Thymus (tissue), 11 donors: ENCODE data around the gene BAZ1B. TPM values are rescaled to one million over a fixed set of nuclear protein-coding genes. Genes with fewer than 3 reads are reported as not detected.
"Not testable (repeated sequence)": the region's sequence is repeated elsewhere in the genome, so short reads cannot be mapped to it uniquely, and the experiment has no call there.

Experiments
- DNase-seq, 9 donors: peaks; one replicate each; pipeline ENCODE4 v3.0.0-alpha.2; 2013; ENCODE audit warnings: low spot score in 9 of 9, low read depth in 6 of 9, missing footprints in 1 of 9
- H3K27ac ChIP-seq, 2 donors: one replicate each; pipeline ENCODE4 v1.5.1; 2013; ENCODE audit warnings: control low read depth in 1 of 2, low read depth in 1 of 2, low read length in 1 of 2, mild to moderate bottlenecking in 1 of 2, moderate library complexity in 1 of 2
- H3K27me3 ChIP-seq, 2 donors: one replicate each; pipeline ENCODE4 v1.5.1; 2013; ENCODE audit warnings: low read length in 1 of 2; ENCODE audit not compliant: control insufficient read depth in 2 of 2, insufficient read depth in 1 of 2
- H3K36me3 ChIP-seq, 2 donors: one replicate each; pipeline ENCODE4 v1.5.1; 2013; ENCODE audit warnings: low read length in 1 of 2, mild to moderate bottlenecking in 1 of 2, moderate library complexity in 1 of 2; ENCODE audit not compliant: control insufficient read depth in 2 of 2, insufficient read depth in 2 of 2
- H3K4me1 ChIP-seq, 2 donors: one replicate each; pipeline ENCODE4 v1.5.1; 2013; ENCODE audit warnings: low read length in 2 of 2; ENCODE audit not compliant: control insufficient read depth in 2 of 2, insufficient read depth in 2 of 2
- H3K4me3 ChIP-seq, 2 donors: one replicate each; pipeline ENCODE4 v1.5.1; 2013; ENCODE audit warnings: low read length in 2 of 2, control low read depth in 1 of 2, mild to moderate bottlenecking in 1 of 2
- H3K9me3 ChIP-seq, 2 donors: one replicate each; pipeline ENCODE4 v1.5.1; 2013; ENCODE audit warnings: low read length in 1 of 2, mild to moderate bottlenecking in 1 of 2; ENCODE audit not compliant: control insufficient read depth in 2 of 2, insufficient read depth in 1 of 2
- WGBS: extraction: QIAGEN DNeasy Blood & Tissue Kit; methylation state at CpG from one replicate; pipeline ENCODE4 v1.1.7; 2013; 5-methylcytosine and 5-hydroxymethylcytosine counted together
- polyA plus RNA-seq: library from polyadenylated mRNA; stranded (reverse); fragments of 200-250 nt; gene quantifications from one replicate; pipeline ENCODE4 v1.2.3, GENCODE V29; 2013
- total RNA-seq: library from RNA; stranded (reverse); fragments of 120-200 nt; gene quantifications from one replicate; pipeline ENCODE4 v1.2.4, GENCODE V29; 2013
- donor health status: healthy.

Gene BAZ1B
- total and polyA plus RNA-seq, 2 donors: 18.7 to 50.1 TPM

GRCh38 chr7:73515178-73515577 is 6.9 kb downstream of the BAZ1B start:
- H3K4me3 ChIP-seq: no peak overlapping the region
- H3K27me3 ChIP-seq: no peaks in the 10 kb centered on the region
- 98% methylated on average over 3 of the region's 3 CpGs for WGBS
- H3K9me3 ChIP-seq: no peaks in the 10 kb centered on the region
- H3K27ac ChIP-seq: no peak overlapping the region
- H3K36me3 ChIP-seq: peaks cover 32 to 72% of the 10 kb centered on the region in 2 donors
- DNase-seq: no peak
- peaks cover 6 to 9% of the 10 kb centered on the region in 2 donors for H3K4me1 ChIP-seq

- H3K27me3 ChIP-seq: no peaks in the 10 kb centered on the region
- no peaks in the 10 kb centered on the region for H3K9me3 ChIP-seq
- DNase-seq: no peak
- no peak overlapping the region for H3K27ac ChIP-seq
- peaks cover 55 to 88% of the 10 kb centered on the region in 2 donors for H3K36me3 ChIP-seq
- H3K4me3 ChIP-seq: no peak overlapping the region
- WGBS: 98% methylated on average over 8 of the region's 8 CpGs
- H3K4me1 ChIP-seq: no peaks in the 10 kb centered on the region
Measured at GRCh38 chr7:73512018-73512780, 9.9 kb downstream of the BAZ1B start.

GRCh38 chr7:73509463-73509862 is 12.6 kb downstream of the BAZ1B start:
- H3K36me3 ChIP-seq: peaks cover 68 to 85% of the 10 kb centered on the region in 2 donors
- H3K27ac ChIP-seq: no peak overlapping the region
- H3K4me3 ChIP-seq: no peak overlapping the region
- no peaks in the 10 kb centered on the region for H3K27me3 ChIP-seq
- WGBS: 97% methylated on average over 5 of the region's 5 CpGs
- H3K9me3 ChIP-seq: no peaks in the 10 kb centered on the region
- DNase-seq: no peak
- H3K4me1 ChIP-seq: no peaks in the 10 kb centered on the region

- H3K4me3 ChIP-seq: no peak overlapping the region
- no peak overlapping the region for H3K27ac ChIP-seq
- H3K9me3 ChIP-seq: no peaks in the 10 kb centered on the region
- WGBS: over 99% methylated on average over 2 of the region's 2 CpGs
- DNase-seq: no peak
- no peaks in the 10 kb centered on the region for H3K27me3 ChIP-seq
- no peaks in the 10 kb centered on the region for H3K4me1 ChIP-seq
- peaks cover 79 to 86% of the 10 kb centered on the region in 2 donors for H3K36me3 ChIP-seq
Measured at GRCh38 chr7:73507556-73507955, 14.5 kb downstream of the BAZ1B start.

GRCh38 chr7:73504920-73505319 is 17.2 kb downstream of the BAZ1B start:
- H3K36me3 ChIP-seq: peaks cover 81 to 90% of the 10 kb centered on the region in 2 donors
- no peak overlapping the region for H3K4me3 ChIP-seq
- no peaks in the 10 kb centered on the region for H3K4me1 ChIP-seq
- H3K9me3 ChIP-seq: no peaks in the 10 kb centered on the region
- DNase-seq: no peak
- 100% methylated on average over 1 of the region's 1 CpG for WGBS
- H3K27me3 ChIP-seq: no peaks in the 10 kb centered on the region
- no peak overlapping the region for H3K27ac ChIP-seq

GRCh38 chr7:73504017-73504416 is 18.1 kb downstream of the BAZ1B start:
- 100% methylated on average over 2 of the region's 2 CpGs for WGBS
- Histone ChIP-seq H3K36me3 (peaks cover 82 to 88% of the 10 kb centered on the region in 2 donors), H3K27me3 (no peaks in the 10 kb centered on the region), H3K4me1 (no peaks in the 10 kb centered on the region), H3K4me3 (no peak overlapping the region), H3K27ac (no peak overlapping the region), H3K9me3 (no peaks in the 10 kb centered on the region)
- DNase-seq: no peak

- Histone ChIP-seq H3K9me3 (no peaks in the 10 kb centered on the region), H3K4me3 (no peak overlapping the region), H3K4me1 (no peaks in the 10 kb centered on the region), H3K27ac (no peak overlapping the region), H3K36me3 (peaks cover 76 to 89% of the 10 kb centered on the region in 2 donors), H3K27me3 (no peaks in the 10 kb centered on the region)
- DNase-seq: no peak
- WGBS: 98% methylated on average over 5 of the region's 5 CpGs
Measured at GRCh38 chr7:73503229-73503628, 18.9 kb downstream of the BAZ1B start.

- peaks cover 68 to 91% of the 10 kb centered on the region in 2 donors for H3K36me3 ChIP-seq
- H3K4me1 ChIP-seq: no peaks in the 10 kb centered on the region
- no peaks in the 10 kb centered on the region for H3K27me3 ChIP-seq
- WGBS: 99% methylated on average over 7 of the region's 7 CpGs
- no peak for DNase-seq
- H3K9me3 ChIP-seq: no peaks in the 10 kb centered on the region
- no peak overlapping the region for H3K4me3 ChIP-seq
- no peak overlapping the region for H3K27ac ChIP-seq
Measured at GRCh38 chr7:73496626-73497025, 25.5 kb downstream of the BAZ1B start.

- not testable (repeated sequence) for H3K9me3 ChIP-seq, DNase-seq, H3K27me3 ChIP-seq, H3K27ac ChIP-seq, H3K4me3 ChIP-seq, H3K4me1 ChIP-seq
- H3K36me3 ChIP-seq: peaks cover 68 to 89% of the 10 kb centered on the region in 2 donors
- WGBS: 98% methylated on average over 2 of the region's 2 CpGs
Measured at GRCh38 chr7:73495507-73495906, 26.6 kb downstream of the BAZ1B start.
